Smooth muscle cell (in vitro differentiated cells): Measurements from ENCODE around the gene BIRC2. TPM values are rescaled to one million over a fixed set of nuclear protein-coding genes. Genes with fewer than 3 reads are reported as not detected.
A peak's percentile ranks its signal among the peaks of the same experiment; 100 is the strongest.
"Not testable (repeated sequence)": the region's sequence is repeated elsewhere in the genome, so short reads cannot be mapped to it uniquely, and the experiment has no call there.

Source experiments
- DNase-seq: peaks from one replicate; lab custom pipeline; 2025; ENCODE audit not compliant: unreplicated experiment; lab: John Stamatoyannopoulos, UW
- H2AFZ ChIP-seq: fragments of 200-600 bp; sonication (generic); 2 replicates; pipeline ENCODE4 v1.6.0; 2016; ENCODE audit warnings: antibody characterized with exemption, low read depth, mild to moderate bottlenecking
- H3F3A ChIP-seq: fragments of 200-600 bp; sonication (generic); 2 replicates; pipeline ENCODE4 v1.6.0; 2017; ENCODE audit warnings: antibody characterized with exemption, low read depth
- H3K27ac ChIP-seq: fragments of 200-600 bp; sonication (generic); 2 replicates; pipeline ENCODE4 v1.5.1; 2016; ENCODE audit warnings: low read depth, mild to moderate bottlenecking
- H3K27me3 ChIP-seq: fragments of 200-600 bp; sonication (generic); 2 replicates; pipeline ENCODE4 v1.6.1; 2016; ENCODE audit warnings: low read depth, mild to moderate bottlenecking
- H3K36me3 ChIP-seq: fragments of 200-600 bp; sonication (generic); 2 replicates; pipeline ENCODE4 v1.5.1; 2016; ENCODE audit warnings: low read depth
- H3K4me1 ChIP-seq: fragments of 200-600 bp; sonication (generic); 2 replicates; pipeline ENCODE4 v1.5.1; 2016; ENCODE audit warnings: low read depth
- H3K4me2 ChIP-seq: fragments of 200-600 bp; sonication (generic); 2 replicates; pipeline ENCODE4 v1.6.0; 2016; ENCODE audit warnings: mild to moderate bottlenecking
- H3K4me3 ChIP-seq: fragments of 200-600 bp; sonication (generic); 2 replicates; pipeline ENCODE4 v1.5.1; 2016; ENCODE audit warnings: mild to moderate bottlenecking
- H3K79me2 ChIP-seq: fragments of 200-600 bp; sonication (generic); 2 replicates; pipeline ENCODE4 v1.6.0; 2016; ENCODE audit warnings: low read depth, mild to moderate bottlenecking
- H3K9ac ChIP-seq: fragments of 200-600 bp; sonication (generic); 2 replicates; pipeline ENCODE4 v1.6.0; 2016; ENCODE audit warnings: low read depth
- H3K9me3 ChIP-seq: fragments of 200-600 bp; sonication (generic); replicated peaks from 2 replicates; pipeline ENCODE4 v1.5.1; 2016; ENCODE audit warnings: low read depth
- H4K20me1 ChIP-seq: fragments of 200-600 bp; sonication (generic); 2 replicates; pipeline ENCODE4 v1.6.0; 2016; ENCODE audit warnings: low read depth
- WGBS: methylation state at CpG from one replicate; pipeline ENCODE4 v1.1.7; 2016; ENCODE audit warnings: low lambda C conversion rate; 5-methylcytosine and 5-hydroxymethylcytosine counted together
- polyA plus RNA-seq: library from polyadenylated mRNA; unstranded; fragments of >200 nt; fragmentation: Nextera tagmentation; extraction: Ambion mirVana; gene quantifications from 2 replicates; pipeline ENCODE4 v1.2.1, GENCODE V29; 2016
- total RNA-seq: library from RNA; depleted of rRNA; stranded (reverse); fragments of >200 nt; gene quantifications from 2 replicates; pipeline ENCODE4 v1.2.3, GENCODE V29; 2014
- TF ChIP-seq, protein P1 (sequence below): fragments of 200-600 bp; sonication (generic); IDR thresholded peaks from 2 replicates; pipeline ENCODE4 v1.5.1; 2017; ENCODE audit warnings: borderline replicate concordance, mild to moderate bottlenecking, antibody characterized with exemption; ENCODE audit not compliant: insufficient read depth, poor library complexity, severe bottlenecking

The BIRC2 gene
- total and polyA plus RNA-seq, 2 experiments from 2014 or later = 46.3 to 170 TPM

DNA sequence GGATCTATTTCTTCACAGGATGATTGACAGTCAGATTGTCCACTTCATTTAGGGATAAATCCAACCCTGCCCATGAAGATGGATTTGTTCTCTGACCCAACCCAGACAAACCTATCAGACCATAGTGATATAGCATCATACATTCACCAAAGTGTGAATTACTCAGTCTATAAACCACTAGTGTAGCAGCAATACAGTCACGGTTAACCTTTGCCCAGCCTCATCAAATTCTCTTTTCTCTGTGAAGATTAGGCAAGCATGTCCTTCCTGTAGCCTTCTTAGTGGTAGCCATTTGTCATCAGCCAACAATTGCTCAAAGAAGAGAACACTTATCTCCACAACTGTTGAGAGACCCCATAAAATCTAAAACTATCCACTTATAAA, 14.4 kb upstream of the BIRC2 start:
- Histone ChIP-seq H4K20me1 (no peaks in the 10 kb centered on the region), H3K4me1 (no peaks in the 10 kb centered on the region), H3K79me2 (no peaks in the 10 kb centered on the region), H3K9ac (no peak overlapping the region), H3K27me3 (no peaks in the 10 kb centered on the region), H3K4me3 (no peak overlapping the region), H3K9me3 (no peaks in the 10 kb centered on the region), H3F3A (no peaks in the 10 kb centered on the region), H2AFZ (no peak overlapping the region), H3K36me3 (no peaks in the 10 kb centered on the region), H3K4me2 (no peak overlapping the region), H3K27ac (no peak overlapping the region)
- no peak for DNase-seq
- TF ChIP-seq, protein P1, sequence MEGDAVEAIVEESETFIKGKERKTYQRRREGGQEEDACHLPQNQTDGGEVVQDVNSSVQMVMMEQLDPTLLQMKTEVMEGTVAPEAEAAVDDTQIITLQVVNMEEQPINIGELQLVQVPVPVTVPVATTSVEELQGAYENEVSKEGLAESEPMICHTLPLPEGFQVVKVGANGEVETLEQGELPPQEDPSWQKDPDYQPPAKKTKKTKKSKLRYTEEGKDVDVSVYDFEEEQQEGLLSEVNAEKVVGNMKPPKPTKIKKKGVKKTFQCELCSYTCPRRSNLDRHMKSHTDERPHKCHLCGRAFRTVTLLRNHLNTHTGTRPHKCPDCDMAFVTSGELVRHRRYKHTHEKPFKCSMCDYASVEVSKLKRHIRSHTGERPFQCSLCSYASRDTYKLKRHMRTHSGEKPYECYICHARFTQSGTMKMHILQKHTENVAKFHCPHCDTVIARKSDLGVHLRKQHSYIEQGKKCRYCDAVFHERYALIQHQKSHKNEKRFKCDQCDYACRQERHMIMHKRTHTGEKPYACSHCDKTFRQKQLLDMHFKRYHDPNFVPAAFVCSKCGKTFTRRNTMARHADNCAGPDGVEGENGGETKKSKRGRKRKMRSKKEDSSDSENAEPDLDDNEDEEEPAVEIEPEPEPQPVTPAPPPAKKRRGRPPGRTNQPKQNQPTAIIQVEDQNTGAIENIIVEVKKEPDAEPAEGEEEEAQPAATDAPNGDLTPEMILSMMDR = no peak
- 31% methylated on average over 1 of the region's 1 CpG for WGBS

DNA sequence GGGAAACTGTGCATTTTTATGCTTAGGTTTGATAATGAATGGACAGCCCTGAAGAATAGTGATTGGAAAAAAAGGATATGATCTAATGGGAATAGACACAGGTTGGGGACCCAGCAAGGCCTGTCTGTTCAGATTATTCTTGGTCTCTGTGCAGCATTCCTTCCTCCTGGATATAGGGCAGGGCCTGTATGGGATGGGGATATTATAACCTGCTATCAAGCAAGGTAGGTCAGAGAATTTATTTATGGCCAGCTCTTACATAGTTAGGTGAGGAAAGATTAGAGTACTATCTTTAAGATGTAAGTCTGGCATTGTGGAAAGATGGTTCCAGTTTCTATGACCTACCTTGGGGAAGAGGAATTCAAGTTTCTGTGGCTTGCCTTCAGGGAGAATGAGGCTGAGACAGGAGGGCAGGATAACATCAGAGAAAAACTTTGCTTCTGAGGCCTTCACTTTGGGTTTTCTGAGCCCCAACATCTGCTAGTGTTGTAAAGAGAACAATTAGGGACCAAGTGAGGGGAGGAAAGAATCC, 8.5 kb upstream of the BIRC2 start:
- no peak overlapping the region for H2AFZ ChIP-seq
- no peak overlapping the region for H3K27ac ChIP-seq
- no peaks in the 10 kb centered on the region for H3F3A ChIP-seq
- H3K9ac ChIP-seq = no peak overlapping the region
- TF ChIP-seq, protein P1 = no peak
- H3K9me3 ChIP-seq = no peaks in the 10 kb centered on the region
- H3K4me2 ChIP-seq = no peak overlapping the region
- H3K79me2 ChIP-seq = no peaks in the 10 kb centered on the region
- no peak for DNase-seq
- no peaks in the 10 kb centered on the region for H3K36me3 ChIP-seq
- no peaks in the 10 kb centered on the region for H4K20me1 ChIP-seq
- no peaks in the 10 kb centered on the region for H3K27me3 ChIP-seq
- no peak overlapping the region for H3K4me3 ChIP-seq
- no peaks in the 10 kb centered on the region for H3K4me1 ChIP-seq

DNA sequence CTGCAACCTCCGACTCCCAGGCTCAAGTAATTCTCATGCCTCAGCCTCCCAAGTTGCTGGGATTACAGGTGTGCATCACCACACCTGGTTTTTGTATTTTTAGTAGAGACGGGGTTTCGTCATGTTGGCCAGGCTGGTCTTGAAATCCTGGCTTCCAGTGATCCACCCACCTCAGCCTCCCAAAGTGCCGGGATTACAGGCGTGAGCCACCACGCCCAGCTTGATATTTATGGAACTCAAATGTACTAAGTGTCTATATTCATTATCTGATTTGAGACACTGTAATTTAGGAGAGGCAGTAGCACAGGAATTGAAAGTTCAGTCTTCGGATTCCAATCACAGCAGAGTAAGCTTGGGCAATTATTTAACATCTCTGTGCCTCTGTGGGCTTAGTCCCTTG, 5.7 kb upstream of the BIRC2 start:
- H3F3A ChIP-seq, DNase-seq, H4K20me1 ChIP-seq, H3K9ac ChIP-seq, H3K4me1 ChIP-seq, H3K36me3 ChIP-seq, H3K4me3 ChIP-seq, H3K9me3 ChIP-seq, H3K79me2 ChIP-seq, H3K27ac ChIP-seq, H3K4me2 ChIP-seq, H3K27me3 ChIP-seq, H2AFZ ChIP-seq: not testable (repeated sequence)
- 90% methylated on average over 7 of the region's 7 CpGs for WGBS

DNA sequence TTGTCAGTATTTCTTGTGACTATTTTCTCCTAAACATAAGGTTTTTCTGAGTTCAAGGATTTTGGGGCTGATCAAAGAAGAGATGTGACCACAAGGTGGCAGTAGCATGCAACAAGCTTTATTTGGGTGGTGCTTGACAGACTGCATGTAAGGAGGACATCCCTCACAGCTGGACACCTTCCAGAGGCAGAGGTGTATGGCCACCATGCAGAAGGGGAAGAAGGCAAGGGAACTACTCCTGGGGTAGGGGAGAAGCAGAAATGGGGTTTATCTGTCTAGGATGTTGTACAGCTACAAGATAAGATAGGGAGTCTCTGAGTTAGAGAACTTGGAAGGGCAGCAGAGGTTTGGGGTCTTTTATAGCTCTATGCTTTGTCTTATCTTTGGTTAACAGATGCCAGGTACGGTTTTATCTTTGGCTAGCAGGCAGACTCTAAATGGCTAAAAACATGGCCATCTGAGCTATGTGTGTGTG, 5.1 kb upstream of the BIRC2 start:
- peaks cover 6% of the 10 kb centered on the region for H3K4me1 ChIP-seq
- H3K79me2 ChIP-seq = no peaks in the 10 kb centered on the region
- no peak overlapping the region for H3K27ac ChIP-seq
- no peak overlapping the region for H3K4me3 ChIP-seq
- TF ChIP-seq, protein P1 = peak; percentile 75
- no peaks in the 10 kb centered on the region for H4K20me1 ChIP-seq
- WGBS = 50% methylated on average over 1 of the region's 1 CpG
- H2AFZ ChIP-seq = no peak overlapping the region
- H3K9ac ChIP-seq = no peak overlapping the region
- H3F3A ChIP-seq = peaks cover 3% of the 10 kb centered on the region
- peak; percentile 6 for DNase-seq
- H3K9me3 ChIP-seq = no peaks in the 10 kb centered on the region
- no peak overlapping the region for H3K4me2 ChIP-seq
- no peaks in the 10 kb centered on the region for H3K27me3 ChIP-seq
- H3K36me3 ChIP-seq = no peaks in the 10 kb centered on the region
